ENCODE measurements around the gene RABGAP1. TPM values are rescaled to one million over a fixed set of nuclear protein-coding genes. Genes with fewer than 3 reads are reported as not detected.

RABGAP1 gene
- total RNA-seq, 2 donors from 2014 or later: 84.7 to 91.7 TPM

- H3K27me3 ChIP-seq (replicated peaks; ENCODE audit: insufficient read depth): no peaks in the 10 kb centered on the region
- no peaks in the 10 kb centered on the region for H3K9me3 ChIP-seq
- TF ChIP-seq CTCF (IDR thresholded peaks at IDR 0.05): no peak
- H3K27ac ChIP-seq: no peak overlapping the region
- no peak overlapping the region for H3K4me3 ChIP-seq
- H3K4me1 ChIP-seq (ENCODE audit: control insufficient read depth in 1 of 2, low read depth in 2 of 2): no peaks in the 10 kb centered on the region
- H3K36me3 ChIP-seq: no peaks in the 10 kb centered on the region
- ATAC-seq (ENCODE audit: insufficient number of reproducible peaks, low FRiP score, low read depth) (no peak), DNase-seq (ENCODE audit: low spot score) (no peak)
Measured at GRCh38 chr9:123026425-123026824, 85.6 kb downstream of the RABGAP1 start.

- no peak for TF ChIP-seq CTCF (IDR thresholded peaks at IDR 0.05)
- H3K27me3 ChIP-seq (replicated peaks; ENCODE audit: insufficient read depth): no peaks in the 10 kb centered on the region
- no peak overlapping the region for H3K4me3 ChIP-seq
- ATAC-seq (ENCODE audit: insufficient number of reproducible peaks, low FRiP score, low read depth) (no peak), DNase-seq (ENCODE audit: low spot score) (no peak)
- no peaks in the 10 kb centered on the region for H3K36me3 ChIP-seq
- H3K9me3 ChIP-seq: no peaks in the 10 kb centered on the region
- H3K27ac ChIP-seq: no peak overlapping the region
- peaks cover 0 to 4% of the 10 kb centered on the region in 2 donors for H3K4me1 ChIP-seq (ENCODE audit: control insufficient read depth in 1 of 2, low read depth in 2 of 2)
Measured at GRCh38 chr9:123027517-123027916, 86.7 kb downstream of the RABGAP1 start.

GRCh38 chr9:123028136-123028535, 87.3 kb downstream of the RABGAP1 start:
- DNase-seq (ENCODE audit: low spot score): no peak
- Histone ChIP-seq H3K27ac (no peak overlapping the region), H3K4me3 (no peak overlapping the region), H3K27me3 (replicated peaks; ENCODE audit: insufficient read depth) (no peaks in the 10 kb centered on the region), H3K36me3 (no peaks in the 10 kb centered on the region), H3K4me1 (ENCODE audit: control insufficient read depth in 1 of 2, low read depth in 2 of 2) (peaks cover 0 to 10% of the 10 kb centered on the region in 2 donors), H3K9me3 (no peaks in the 10 kb centered on the region)
- ATAC-seq (ENCODE audit: insufficient number of reproducible peaks, low FRiP score, low read depth): no peak
- no peak for TF ChIP-seq CTCF (IDR thresholded peaks at IDR 0.05)

GRCh38 chr9:123028973-123029372, 88.2 kb downstream of the RABGAP1 start:
- TF ChIP-seq CTCF (IDR thresholded peaks at IDR 0.05): no peak

GRCh38 chr9:123031963-123032362, 91.1 kb downstream of the RABGAP1 start:
- Histone ChIP-seq H3K4me1 (ENCODE audit: control insufficient read depth in 1 of 2, low read depth in 2 of 2) (peaks cover 0 to 40% of the 10 kb centered on the region in 2 donors), H3K9me3 (no peaks in the 10 kb centered on the region), H3K4me3 (no peak overlapping the region), H3K27me3 (replicated peaks; ENCODE audit: insufficient read depth) (no peaks in the 10 kb centered on the region), H3K27ac (no peak overlapping the region), H3K36me3 (no peaks in the 10 kb centered on the region)
- DNase-seq (ENCODE audit: low spot score) (no peak), ATAC-seq (ENCODE audit: insufficient number of reproducible peaks, low FRiP score, low read depth) (no peak)
- TF ChIP-seq CTCF (IDR thresholded peaks at IDR 0.05): no peak

More at GRCh38 chr9:123028973-123029372, 88.2 kb downstream of the RABGAP1 start:
- H3K9me3 ChIP-seq: no peaks in the 10 kb centered on the region
- peaks cover 0 to 17% of the 10 kb centered on the region in 2 donors for H3K4me1 ChIP-seq (ENCODE audit: control insufficient read depth in 1 of 2, low read depth in 2 of 2)
- H3K27ac ChIP-seq: no peak overlapping the region
- DNase-seq (ENCODE audit: low spot score) (no peak), ATAC-seq (ENCODE audit: insufficient number of reproducible peaks, low FRiP score, low read depth) (no peak)
- no peaks in the 10 kb centered on the region for H3K27me3 ChIP-seq (replicated peaks; ENCODE audit: insufficient read depth)
- H3K4me3 ChIP-seq: no peak overlapping the region
- H3K36me3 ChIP-seq: no peaks in the 10 kb centered on the region

All from thoracic aorta (tissue), 2 donors.